Smooth muscle cell (in vitro differentiated cells): ENCODE measurements around the gene HAND1. TPM values are rescaled to one million over a fixed set of nuclear protein-coding genes. Genes with fewer than 3 reads are reported as not detected.

Source experiments
- DNase-seq: peaks from one replicate; lab custom pipeline; 2025; ENCODE audit not compliant: unreplicated experiment; lab: John Stamatoyannopoulos, UW
- H2AFZ ChIP-seq: fragments of 200-600 bp; sonication (generic); 2 replicates; pipeline ENCODE4 v1.6.0; 2016; ENCODE audit warnings: antibody characterized with exemption, low read depth, mild to moderate bottlenecking
- H3F3A ChIP-seq: fragments of 200-600 bp; sonication (generic); 2 replicates; pipeline ENCODE4 v1.6.0; 2017; ENCODE audit warnings: antibody characterized with exemption, low read depth
- H3K27ac ChIP-seq: fragments of 200-600 bp; sonication (generic); 2 replicates; pipeline ENCODE4 v1.5.1; 2016; ENCODE audit warnings: low read depth, mild to moderate bottlenecking
- H3K27me3 ChIP-seq: fragments of 200-600 bp; sonication (generic); 2 replicates; pipeline ENCODE4 v1.6.1; 2016; ENCODE audit warnings: low read depth, mild to moderate bottlenecking
- H3K36me3 ChIP-seq: fragments of 200-600 bp; sonication (generic); 2 replicates; pipeline ENCODE4 v1.5.1; 2016; ENCODE audit warnings: low read depth
- H3K4me1 ChIP-seq: fragments of 200-600 bp; sonication (generic); 2 replicates; pipeline ENCODE4 v1.5.1; 2016; ENCODE audit warnings: low read depth
- H3K4me2 ChIP-seq: fragments of 200-600 bp; sonication (generic); 2 replicates; pipeline ENCODE4 v1.6.0; 2016; ENCODE audit warnings: mild to moderate bottlenecking
- H3K4me3 ChIP-seq: fragments of 200-600 bp; sonication (generic); 2 replicates; pipeline ENCODE4 v1.5.1; 2016; ENCODE audit warnings: mild to moderate bottlenecking
- H3K79me2 ChIP-seq: fragments of 200-600 bp; sonication (generic); 2 replicates; pipeline ENCODE4 v1.6.0; 2016; ENCODE audit warnings: low read depth, mild to moderate bottlenecking
- H3K9ac ChIP-seq: fragments of 200-600 bp; sonication (generic); 2 replicates; pipeline ENCODE4 v1.6.0; 2016; ENCODE audit warnings: low read depth
- H3K9me3 ChIP-seq: fragments of 200-600 bp; sonication (generic); replicated peaks from 2 replicates; pipeline ENCODE4 v1.5.1; 2016; ENCODE audit warnings: low read depth
- H4K20me1 ChIP-seq: fragments of 200-600 bp; sonication (generic); 2 replicates; pipeline ENCODE4 v1.6.0; 2016; ENCODE audit warnings: low read depth
- WGBS: methylation state at CpG from one replicate; pipeline ENCODE4 v1.1.7; 2016; ENCODE audit warnings: low lambda C conversion rate; 5-methylcytosine and 5-hydroxymethylcytosine counted together
- polyA plus RNA-seq: library from polyadenylated mRNA; unstranded; fragments of >200 nt; fragmentation: Nextera tagmentation; extraction: Ambion mirVana; gene quantifications from 2 replicates; pipeline ENCODE4 v1.2.1, GENCODE V29; 2016
- total RNA-seq: library from RNA; depleted of rRNA; stranded (reverse); fragments of >200 nt; gene quantifications from 2 replicates; pipeline ENCODE4 v1.2.3, GENCODE V29; 2014
- TF ChIP-seq, protein P1 (sequence below): fragments of 200-600 bp; sonication (generic); IDR thresholded peaks from 2 replicates; pipeline ENCODE4 v1.5.1; 2017; ENCODE audit warnings: borderline replicate concordance, mild to moderate bottlenecking, antibody characterized with exemption; ENCODE audit not compliant: insufficient read depth, poor library complexity, severe bottlenecking

HAND1 gene
- total and polyA plus RNA-seq, 2 experiments from 2014 or later: 18.2 to 36.3 TPM

DNA sequence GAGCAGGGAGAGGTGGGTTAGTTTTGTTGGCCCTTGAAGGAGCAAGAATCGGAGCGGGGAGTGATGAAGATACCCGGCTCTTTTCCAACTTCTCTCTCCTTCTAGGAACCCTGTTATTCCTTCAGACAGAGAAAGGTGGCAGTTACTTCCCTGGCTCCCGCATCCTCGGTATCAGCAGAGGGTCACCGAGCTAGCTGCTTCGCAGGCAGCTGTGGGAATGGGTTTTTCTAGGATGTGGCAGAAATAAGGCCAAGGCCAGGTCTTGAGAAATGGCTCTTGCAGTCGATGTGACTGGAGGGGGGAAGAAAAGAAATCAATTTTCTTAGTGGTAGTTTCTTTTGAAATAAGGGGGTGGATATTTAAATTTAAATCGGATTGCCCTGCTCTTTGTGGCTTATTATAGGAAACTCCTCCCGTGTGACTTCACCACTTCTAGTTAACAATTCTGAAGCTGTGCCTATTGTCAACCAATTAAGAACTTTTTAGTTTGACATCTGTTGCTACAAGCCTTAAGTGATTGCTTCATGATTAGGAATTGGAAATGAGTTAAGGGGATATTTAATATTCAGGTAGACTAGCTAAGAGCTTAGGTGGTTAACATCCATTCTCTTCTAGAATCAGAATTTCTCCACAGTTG is 30.8 kb downstream of the HAND1 start:
- Histone ChIP-seq H3F3A (no peaks in the 10 kb centered on the region), H3K79me2 (peaks cover 27% of the 10 kb centered on the region), H3K36me3 (no peaks in the 10 kb centered on the region), H4K20me1 (peaks cover 55% of the 10 kb centered on the region), H3K4me1 (peaks cover 14% of the 10 kb centered on the region), H3K4me2 (peak overlapping the region; percentile 95), H3K9ac (no peak overlapping the region), H3K4me3 (peak overlapping the region; percentile 99), H3K27ac (peak overlapping the region; percentile 7), H2AFZ (peak overlapping the region; percentile 95), H3K9me3 (no peaks in the 10 kb centered on the region), H3K27me3 (no peaks in the 10 kb centered on the region)
- TF ChIP-seq, protein P1, sequence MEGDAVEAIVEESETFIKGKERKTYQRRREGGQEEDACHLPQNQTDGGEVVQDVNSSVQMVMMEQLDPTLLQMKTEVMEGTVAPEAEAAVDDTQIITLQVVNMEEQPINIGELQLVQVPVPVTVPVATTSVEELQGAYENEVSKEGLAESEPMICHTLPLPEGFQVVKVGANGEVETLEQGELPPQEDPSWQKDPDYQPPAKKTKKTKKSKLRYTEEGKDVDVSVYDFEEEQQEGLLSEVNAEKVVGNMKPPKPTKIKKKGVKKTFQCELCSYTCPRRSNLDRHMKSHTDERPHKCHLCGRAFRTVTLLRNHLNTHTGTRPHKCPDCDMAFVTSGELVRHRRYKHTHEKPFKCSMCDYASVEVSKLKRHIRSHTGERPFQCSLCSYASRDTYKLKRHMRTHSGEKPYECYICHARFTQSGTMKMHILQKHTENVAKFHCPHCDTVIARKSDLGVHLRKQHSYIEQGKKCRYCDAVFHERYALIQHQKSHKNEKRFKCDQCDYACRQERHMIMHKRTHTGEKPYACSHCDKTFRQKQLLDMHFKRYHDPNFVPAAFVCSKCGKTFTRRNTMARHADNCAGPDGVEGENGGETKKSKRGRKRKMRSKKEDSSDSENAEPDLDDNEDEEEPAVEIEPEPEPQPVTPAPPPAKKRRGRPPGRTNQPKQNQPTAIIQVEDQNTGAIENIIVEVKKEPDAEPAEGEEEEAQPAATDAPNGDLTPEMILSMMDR: no peak
- WGBS: 3% methylated on average over 10 of the region's 10 CpGs
- DNase-seq: no peak

DNA sequence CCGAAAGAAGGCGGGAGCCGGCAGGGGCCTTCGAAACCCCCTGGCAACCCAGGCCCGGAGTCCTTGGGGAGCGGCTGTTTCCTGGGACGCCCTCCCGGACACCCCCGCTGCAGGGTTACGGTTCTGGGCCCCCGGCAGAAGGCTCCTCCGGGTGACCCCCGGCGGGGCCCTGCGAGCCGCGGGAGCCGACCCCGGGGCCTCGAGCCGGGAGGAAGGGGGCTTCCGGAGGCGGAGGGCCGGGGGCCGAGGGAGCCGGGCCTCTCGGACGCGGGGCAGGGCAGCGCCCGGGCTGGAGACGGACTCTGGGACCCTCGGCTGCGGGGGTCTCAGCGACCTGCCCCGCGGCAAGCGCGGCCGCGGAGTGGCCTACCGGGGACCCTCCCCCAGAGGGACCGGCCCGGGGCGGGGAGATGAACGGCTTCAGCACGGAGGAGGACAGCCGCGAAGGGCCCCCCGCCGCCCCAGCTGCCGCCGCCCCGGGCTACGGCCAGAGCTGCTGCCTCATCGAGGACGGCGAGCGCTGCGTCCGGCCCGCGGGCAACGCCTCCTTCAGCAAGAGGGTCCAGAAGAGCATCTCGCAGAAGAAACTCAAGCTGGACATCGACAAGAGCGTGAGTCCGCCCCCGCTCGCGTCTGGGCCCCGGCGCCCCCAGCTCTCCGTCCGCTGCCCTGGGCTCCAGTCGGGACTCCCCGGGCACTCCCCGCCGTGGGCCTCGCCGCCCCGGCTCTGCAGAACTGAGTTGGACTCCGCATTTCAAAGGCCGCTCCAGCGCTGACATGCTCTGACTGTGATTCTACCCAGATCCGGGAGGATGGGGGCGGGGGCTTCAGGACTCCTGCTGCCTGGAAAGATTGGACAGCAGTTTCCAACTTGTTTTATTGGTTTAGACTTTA is 31.6 kb downstream of the HAND1 start:
- under 1% methylated on average over 78 of the region's 87 CpGs for WGBS
- DNase-seq: peak; percentile 57
- H3K79me2 ChIP-seq: peaks cover 27% of the 10 kb centered on the region

DNA sequence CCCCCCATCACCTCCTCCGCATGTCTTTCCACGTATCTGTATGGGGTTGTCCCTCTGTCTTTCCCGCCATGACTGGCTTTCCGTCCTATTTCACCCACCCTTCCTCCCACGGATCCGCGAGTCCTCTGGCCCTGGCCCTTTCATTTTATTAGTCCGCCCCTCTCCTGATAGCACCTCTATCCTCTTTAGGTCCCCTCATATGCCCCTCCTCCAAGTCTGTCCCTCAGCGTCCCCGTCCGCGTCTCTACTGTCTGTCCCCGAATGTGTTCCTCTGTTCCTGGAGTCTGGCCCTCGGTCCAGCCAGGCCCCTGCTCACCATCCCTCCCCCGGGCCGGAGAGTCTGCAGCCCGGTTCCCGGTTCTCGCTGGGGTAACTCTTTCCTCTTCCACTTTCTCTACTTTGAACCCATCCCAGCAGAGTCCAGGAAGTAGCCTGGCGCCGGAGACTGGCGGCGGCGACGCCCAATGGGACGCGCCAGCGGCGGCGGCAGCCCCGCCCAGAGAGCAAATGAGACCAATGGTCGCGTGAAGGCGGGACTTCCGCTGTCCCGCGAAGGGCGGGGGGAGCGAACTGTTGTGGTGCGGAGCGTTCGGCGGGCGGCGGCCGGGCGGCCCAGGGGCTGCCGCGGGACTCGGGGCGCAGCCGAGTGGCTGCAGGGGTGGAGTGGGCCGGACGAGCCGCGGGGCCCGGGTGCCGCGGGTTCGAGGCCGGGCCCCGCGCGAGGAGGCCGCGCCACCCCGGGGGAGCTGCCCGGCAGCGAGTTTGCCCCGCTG is 32.4 kb downstream of the HAND1 start, which contains the start of gene SAP30L:
TSS of gene SAP30L (plus strand) at position 576 of the 773 bp plus-strand sequence. CDS start 608 bp downstream, outside the sequence.
- no peaks in the 10 kb centered on the region for H3K36me3 ChIP-seq
- H3F3A ChIP-seq: no peaks in the 10 kb centered on the region
- H3K4me2 ChIP-seq: peak within 1 kb of the TSS; percentile 95
- peak; percentile 77 for DNase-seq
- peak within 1 kb of the TSS; percentile 36 for H3K27ac ChIP-seq
- peaks cover 40% of the 10 kb centered on the region for H4K20me1 ChIP-seq
- peaks cover 14% of the 10 kb centered on the region for H3K4me1 ChIP-seq
- H3K9me3 ChIP-seq: no peaks in the 10 kb centered on the region
- peak within 1 kb of the TSS; percentile 80 for H3K9ac ChIP-seq
- no peaks in the 10 kb centered on the region for H3K27me3 ChIP-seq
- WGBS: under 1% methylated on average over 62 of the region's 70 CpGs
- peak within 1 kb of the TSS; percentile 99 for H3K4me3 ChIP-seq
- H3K79me2 ChIP-seq: peaks cover 27% of the 10 kb centered on the region
- TF ChIP-seq, protein P1: no peak
- peak within 1 kb of the TSS; percentile 99 for H2AFZ ChIP-seq

More for the DNA sequence above, 31.6 kb downstream of the HAND1 start:
- TF ChIP-seq, protein P1: no peak
- Histone ChIP-seq H2AFZ (peak overlapping the region; percentile 95), H3K27me3 (no peaks in the 10 kb centered on the region), H3F3A (no peaks in the 10 kb centered on the region), H3K27ac (peak overlapping the region; percentile 36), H3K36me3 (no peaks in the 10 kb centered on the region), H3K4me2 (peak overlapping the region; percentile 95), H3K9ac (peak overlapping the region; percentile 80), H4K20me1 (peaks cover 48% of the 10 kb centered on the region), H3K4me1 (peaks cover 14% of the 10 kb centered on the region), H3K4me3 (peak overlapping the region; percentile 99), H3K9me3 (no peaks in the 10 kb centered on the region)
